Measurements from ENCODE around the gene CLEC4C.

- TF ChIP-seq CTCF (IDR thresholded peaks at IDR 0.05) = no peak
- no peak for TF ChIP-seq POLR2AphosphoS5 (IDR thresholded peaks at IDR 0.05; ENCODE audit: insufficient read depth in 1 of 2, low read depth in 1 of 2)
Measured at GRCh38 chr12:7729746-7730145, 17.4 kb downstream of the CLEC4C start.

All from vagina (tissue), 2 donors.